Transverse colon (tissue), 3 donors: ENCODE data around the gene LGALS12.

Experiments used
- CTCF ChIP-seq, 5 experiments: fragments of 200-600 bp in 3 of 5; fragments of 450-650 bp in 2 of 5; sonication (generic) in 3 of 5; IDR thresholded peaks; 1 replicate in 2 of 5; 2 replicates in 3 of 5; pipeline ENCODE4 v1.5.1; 2016 to 2017; ENCODE audit warnings: antibody characterized with exemption in 5 of 5, inconsistent platforms in 3 of 5, mild to moderate bottlenecking in 2 of 5, moderate library complexity in 1 of 5
- POLR2A ChIP-seq: fragments of 450-650 bp; IDR thresholded peaks from one replicate; pipeline ENCODE4 v1.6.1; 2016; ENCODE audit warnings: antibody characterized with exemption, mild to moderate bottlenecking, moderate library complexity

- TF ChIP-seq POLR2A (no peak), CTCF (IDR thresholded peaks at IDR 0.05) (no peak)
Measured at GRCh38 chr11:63518548-63518947, 12.7 kb downstream of the LGALS12 start.
